Measurements from ENCODE around the gene ROCK1.

The ROCK1 gene

GRCh38 chr18:21101172-21101571 lies 10.4 kb downstream of the ROCK1 start:
- no peak for DNase-seq

GRCh38 chr18:21100678-21101077 lies 10.9 kb downstream of the ROCK1 start:
- DNase-seq: no peak

GRCh38 chr18:21100146-21100545 lies 11.5 kb downstream of the ROCK1 start:
- no peak for DNase-seq

- no peak for DNase-seq
Measured at GRCh38 chr18:21099442-21099841, 12.2 kb downstream of the ROCK1 start.

GRCh38 chr18:21096760-21097159 lies 14.9 kb downstream of the ROCK1 start:
- DNase-seq: no peak

- DNase-seq: no peak
Measured at GRCh38 chr18:21093133-21093532, 18.5 kb downstream of the ROCK1 start.

GRCh38 chr18:21090680-21091079 lies 20.9 kb downstream of the ROCK1 start:
- no peak for DNase-seq

- no peak for DNase-seq
Measured at GRCh38 chr18:21085579-21086166, 25.9 kb downstream of the ROCK1 start.

- DNase-seq: no peak
Measured at GRCh38 chr18:21084511-21085078, 27.0 kb downstream of the ROCK1 start.

- DNase-seq: no peak
Measured at GRCh38 chr18:21083017-21083416, 28.6 kb downstream of the ROCK1 start.

GRCh38 chr18:21081426-21081825 lies 30.2 kb downstream of the ROCK1 start:
- DNase-seq: no peak

- DNase-seq: no peak
Measured at GRCh38 chr18:21080576-21080975, 31.0 kb downstream of the ROCK1 start.

- DNase-seq: peak; percentile 28
Measured at GRCh38 chr18:21074336-21075323, 37.0 kb downstream of the ROCK1 start.

- DNase-seq: no peak
Measured at GRCh38 chr18:21073180-21073579, 38.4 kb downstream of the ROCK1 start.

GRCh38 chr18:21071071-21071470 lies 40.5 kb downstream of the ROCK1 start:
- no peak for DNase-seq

- no peak for DNase-seq
Measured at GRCh38 chr18:21069468-21069867, 42.1 kb downstream of the ROCK1 start.

GRCh38 chr18:21064347-21064746 lies 47.3 kb downstream of the ROCK1 start:
- no peak for DNase-seq

- DNase-seq: no peak
Measured at GRCh38 chr18:21063011-21063410, 48.6 kb downstream of the ROCK1 start.

GRCh38 chr18:21057112-21057511 lies 54.5 kb downstream of the ROCK1 start:
- no peak for DNase-seq

GRCh38 chr18:21056545-21056944 lies 55.1 kb downstream of the ROCK1 start:
- DNase-seq: no peak

GRCh38 chr18:21054252-21054821 lies 57.3 kb downstream of the ROCK1 start:
- DNase-seq: no peak

- DNase-seq: no peak
Measured at GRCh38 chr18:21053127-21053526, 58.5 kb downstream of the ROCK1 start.

- no peak for DNase-seq
Measured at GRCh38 chr18:21052385-21052784, 59.2 kb downstream of the ROCK1 start.

- no peak for DNase-seq
Measured at GRCh38 chr18:21051620-21052019, 60.0 kb downstream of the ROCK1 start.

Data from DMS53 (cell line).